HL-60 (cell line): ENCODE results near the gene RNU5D-1.

Experiments used
- GABPA ChIP-seq: IDR thresholded peaks from 2 replicates; pipeline ENCODE4 v1.6.1; 2012; ENCODE audit warnings: low read depth
- POLR2AphosphoS5 ChIP-seq: IDR thresholded peaks from 2 replicates; pipeline ENCODE4 v1.6.1; 2012; ENCODE audit warnings: low read depth
- REST ChIP-seq: IDR thresholded peaks from 2 replicates; pipeline ENCODE4 v1.6.1; 2012; ENCODE audit warnings: low read depth; ENCODE audit not compliant: insufficient replicate concordance
- TF ChIP-seq, protein P1 (sequence below): IDR thresholded peaks from one replicate; pipeline ENCODE4 v1.5.1; 2011; ENCODE audit warnings: low read length, control low read depth, inconsistent platforms; ENCODE audit not compliant: insufficient read depth

DNA sequence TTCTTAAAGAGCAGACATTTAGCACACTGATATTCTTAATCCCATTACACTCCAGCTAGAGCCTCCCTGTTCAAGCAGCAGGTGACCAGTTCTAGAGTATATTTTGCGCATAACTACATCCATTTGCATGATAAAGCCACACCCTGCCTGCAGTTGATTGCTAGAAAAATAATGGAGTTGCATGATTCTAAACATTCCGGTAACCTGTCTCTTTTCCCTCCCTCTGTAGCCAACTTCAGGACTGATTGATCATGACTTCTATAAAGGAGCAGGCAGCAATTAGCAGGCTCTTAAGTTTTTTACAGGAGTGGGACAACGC, 41.6 kb downstream of the RNU5D-1 start:
- TF ChIP-seq GABPA (no peak), POLR2AphosphoS5 (no peak), REST (no peak)
- TF ChIP-seq, protein P1, sequence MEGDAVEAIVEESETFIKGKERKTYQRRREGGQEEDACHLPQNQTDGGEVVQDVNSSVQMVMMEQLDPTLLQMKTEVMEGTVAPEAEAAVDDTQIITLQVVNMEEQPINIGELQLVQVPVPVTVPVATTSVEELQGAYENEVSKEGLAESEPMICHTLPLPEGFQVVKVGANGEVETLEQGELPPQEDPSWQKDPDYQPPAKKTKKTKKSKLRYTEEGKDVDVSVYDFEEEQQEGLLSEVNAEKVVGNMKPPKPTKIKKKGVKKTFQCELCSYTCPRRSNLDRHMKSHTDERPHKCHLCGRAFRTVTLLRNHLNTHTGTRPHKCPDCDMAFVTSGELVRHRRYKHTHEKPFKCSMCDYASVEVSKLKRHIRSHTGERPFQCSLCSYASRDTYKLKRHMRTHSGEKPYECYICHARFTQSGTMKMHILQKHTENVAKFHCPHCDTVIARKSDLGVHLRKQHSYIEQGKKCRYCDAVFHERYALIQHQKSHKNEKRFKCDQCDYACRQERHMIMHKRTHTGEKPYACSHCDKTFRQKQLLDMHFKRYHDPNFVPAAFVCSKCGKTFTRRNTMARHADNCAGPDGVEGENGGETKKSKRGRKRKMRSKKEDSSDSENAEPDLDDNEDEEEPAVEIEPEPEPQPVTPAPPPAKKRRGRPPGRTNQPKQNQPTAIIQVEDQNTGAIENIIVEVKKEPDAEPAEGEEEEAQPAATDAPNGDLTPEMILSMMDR, result no peak
